HG03280 (cell line): ENCODE measurements around the gene GRAMD1A.

Source experiments
- ATAC-seq: cut with Tn5 transposase; IDR thresholded peaks from one replicate; pipeline ENCODE4 v1.9.1; 2021; ENCODE audit warnings: mild to moderate bottlenecking, moderate library complexity; ENCODE audit not compliant: unreplicated experiment

Gene GRAMD1A

GRCh38 chr19:35069696-35070095 is 69.6 kb downstream of the GRAMD1A start:
- no peak for ATAC-seq

- no peak for ATAC-seq
Observed at GRCh38 chr19:35070471-35070870, 70.3 kb downstream of the GRAMD1A start.

GRCh38 chr19:35073516-35073915 is 73.4 kb downstream of the GRAMD1A start:
- no peak for ATAC-seq

GRCh38 chr19:35073941-35074340 is 73.8 kb downstream of the GRAMD1A start:
- ATAC-seq: no peak

DNA sequence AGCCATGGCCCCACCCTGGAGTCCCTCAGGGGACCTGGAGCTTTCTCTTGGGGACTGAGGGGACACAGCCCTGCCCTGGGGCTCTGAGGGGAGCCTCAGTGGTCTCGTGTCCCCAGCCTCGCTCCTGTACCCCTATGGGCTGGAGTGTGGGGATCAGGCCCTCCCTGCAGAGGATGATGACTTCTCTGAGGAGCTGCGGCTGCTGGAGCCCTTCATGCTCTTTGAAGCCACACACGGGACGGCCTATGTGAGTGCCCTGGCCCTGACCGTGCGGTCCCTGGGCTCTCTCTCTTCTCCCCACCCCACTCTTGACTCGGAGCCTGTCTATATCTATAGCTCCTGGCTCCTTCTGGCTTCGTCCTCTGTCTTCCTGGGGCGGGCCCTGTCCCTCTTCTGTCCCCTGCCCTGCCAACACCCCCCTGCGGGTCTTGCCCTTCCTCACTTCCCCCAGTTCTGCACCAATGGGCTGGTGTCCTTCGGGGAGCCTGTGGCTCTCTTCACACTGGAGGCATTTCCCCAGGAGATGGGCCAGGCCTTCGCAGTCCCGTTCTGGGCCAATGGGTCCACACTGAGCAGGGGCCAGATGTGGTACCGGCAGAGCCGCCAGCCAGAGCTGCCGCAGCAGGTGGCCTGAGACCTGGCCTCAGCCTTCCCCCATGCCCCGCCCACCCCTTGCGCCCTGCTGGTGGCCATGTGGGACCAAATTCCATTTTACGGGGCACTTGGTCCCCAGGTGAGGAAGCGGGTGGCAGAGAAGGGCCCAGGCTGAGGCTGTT is 74.5 kb downstream of the GRAMD1A start:
- no peak for ATAC-seq

- no peak for ATAC-seq
Observed at GRCh38 chr19:35075202-35076025, 75.3 kb downstream of the GRAMD1A start.

DNA sequence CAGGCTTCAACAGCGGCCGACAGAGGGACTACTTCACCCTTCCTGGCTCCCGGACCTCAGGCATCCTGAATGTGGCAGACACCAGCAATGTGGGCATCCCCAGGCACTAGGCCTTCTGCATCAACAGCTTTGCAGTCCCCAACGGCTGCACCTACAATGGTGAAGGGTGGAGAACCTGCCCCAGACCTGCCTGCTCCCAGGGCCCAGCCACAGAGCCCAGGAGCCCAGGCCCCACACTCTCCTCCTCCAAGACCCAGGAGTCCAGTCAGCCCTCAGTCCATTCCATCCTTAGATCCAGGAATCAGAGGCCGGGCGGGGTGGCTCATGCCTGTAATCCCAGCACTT is 75.9 kb downstream of the GRAMD1A start:
- ATAC-seq: no peak
